Measurements from ENCODE around the gene EPX. TPM values are rescaled to one million over a fixed set of nuclear protein-coding genes. Genes with fewer than 3 reads are reported as not detected.

EPX gene
- total and polyA plus RNA-seq, 2 of the 4 experiments (the other 2 are of a cell fraction), result not detected

- H3K14ac ChIP-seq (replicated peaks; ENCODE audit: low read depth, low read length), result no peak overlapping the region
- no peaks in the 10 kb centered on the region for H3K36me3 ChIP-seq (ENCODE audit: control insufficient read depth, insufficient read depth, low read length)
- H2BK5ac ChIP-seq (ENCODE audit: low read depth, low read length, poor library complexity, severe bottlenecking), result no peak overlapping the region
- no peak overlapping the region for H2AK5ac ChIP-seq (ENCODE audit: low read depth, low read length)
- no peaks in the 10 kb centered on the region for H3K79me1 ChIP-seq (ENCODE audit: low read depth in 1 of 2, low read length in 2 of 2)
- BruUV-seq (replicated peaks), result no TSS peak
- H3K23ac ChIP-seq (ENCODE audit: low read depth, low read length), result no peak overlapping the region
- H2BK15ac ChIP-seq (ENCODE audit: low read depth, low read length), result no peak overlapping the region
- H3K4me2 ChIP-seq (ENCODE audit: low read depth, low read length), result no peak overlapping the region
- H3K18ac ChIP-seq (ENCODE audit: low read depth, low read length), result no peak overlapping the region
- H4K5ac ChIP-seq (ENCODE audit: low read depth, low read length), result no peak overlapping the region
- H3K27ac ChIP-seq (ENCODE audit: insufficient read depth, low read length), result no peak overlapping the region
- intact Hi-C loops (cut with micrococcal nuclease), result no loop called here
- no peaks in the 10 kb centered on the region for H3K9me1 ChIP-seq (ENCODE audit: insufficient read depth, low read length)
- peaks cover 75% of the 10 kb centered on the region for H3K27me3 ChIP-seq (ENCODE audit: control insufficient read depth, insufficient read depth, low read length)
- no peak overlapping the region for H3K9ac ChIP-seq (ENCODE audit: low read depth, low read length)
- no peak overlapping the region for H3K4me3 ChIP-seq (ENCODE audit: insufficient read depth, low read depth, low read length)
- no peak overlapping the region for H2AFZ ChIP-seq (replicated peaks; ENCODE audit: low read length, poor library complexity)
- WGBS, 2 experiments (ENCODE audit: extremely low coverage in 2 of 2, insufficient read length in 1 of 2), result 71% methylated on average over 10 of the region's 13 CpGs; no CpG with 5 or more reads in 1 of the 2 experiments
- H2AK9ac ChIP-seq (replicated peaks; ENCODE audit: low read depth, low read length, poor library complexity), result no peak overlapping the region
- TF ChIP-seq MAZ (IDR thresholded peaks at IDR 0.05; ENCODE audit: borderline replicate concordance, low read depth, low read length) (no peak), SMC3 (IDR thresholded peaks at IDR 0.05; ENCODE audit: low read depth, low read length) (no peak), FOS (IDR thresholded peaks at IDR 0.05; ENCODE audit: low read depth, low read length) (no peak), RCOR1 (IDR thresholded peaks at IDR 0.05; ENCODE audit: insufficient replicate concordance, low read length) (no peak), MXI1 (IDR thresholded peaks at IDR 0.05; ENCODE audit: borderline replicate concordance, low read depth, low read length) (no peak), MAFK (IDR thresholded peaks at IDR 0.05; ENCODE audit: low read depth, low read length) (no peak), NFE2L2 (IDR thresholded peaks at IDR 0.05; ENCODE audit: low read depth, low read length) (no peak), CEBPB (IDR thresholded peaks at IDR 0.05; ENCODE audit: low read depth, low read length) (no peak), RAD21 (IDR thresholded peaks at IDR 0.05; ENCODE audit: low read length) (no peak), CHD1 (IDR thresholded peaks at IDR 0.05; ENCODE audit: low read depth, low read length) (no peak), CTCF (conservative IDR thresholded peaks at IDR 0.05; ENCODE audit: low read depth, low read length) (no peak), RFX5 (IDR thresholded peaks at IDR 0.05; ENCODE audit: low read depth, low read length) (no peak), POLR2A (IDR thresholded peaks at IDR 0.05; ENCODE audit: low read depth, low read length) (no peak), BHLHE40 (IDR thresholded peaks at IDR 0.05; ENCODE audit: low read depth, low read length) (no peak)
- TF ChIP-seq, protein P1, sequence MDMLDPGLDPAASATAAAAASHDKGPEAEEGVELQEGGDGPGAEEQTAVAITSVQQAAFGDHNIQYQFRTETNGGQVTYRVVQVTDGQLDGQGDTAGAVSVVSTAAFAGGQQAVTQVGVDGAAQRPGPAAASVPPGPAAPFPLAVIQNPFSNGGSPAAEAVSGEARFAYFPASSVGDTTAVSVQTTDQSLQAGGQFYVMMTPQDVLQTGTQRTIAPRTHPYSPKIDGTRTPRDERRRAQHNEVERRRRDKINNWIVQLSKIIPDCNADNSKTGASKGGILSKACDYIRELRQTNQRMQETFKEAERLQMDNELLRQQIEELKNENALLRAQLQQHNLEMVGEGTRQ (IDR thresholded peaks at IDR 0.05; ENCODE audit: low read depth, low read length), result no peak
- H2BK120ac ChIP-seq (ENCODE audit: low read depth, low read length), result no peak overlapping the region
- no peak overlapping the region for H2BK20ac ChIP-seq (ENCODE audit: low read depth, low read length)
- no peaks in the 10 kb centered on the region for H3K9me3 ChIP-seq (ENCODE audit: control insufficient read depth, insufficient read depth, low read length)
- ATAC-seq (ENCODE audit: low read depth) (no peak), DNase-seq (no peak)
- no peaks in the 10 kb centered on the region for H4K20me1 ChIP-seq (ENCODE audit: insufficient read depth, low read length)
- ChIA-PET CTCF (no interaction called here), POLR2A (ENCODE audit: unreplicated experiment) (no interaction called here)
- H3K4ac ChIP-seq (ENCODE audit: low read depth, low read length), result no peak overlapping the region
- H3K56ac ChIP-seq (ENCODE audit: extremely low read depth, insufficient read depth, low read length), result no peak overlapping the region
- dilution Hi-C loops (cut with HindIII; ENCODE audit: low sequenced_read_pairs, unreplicated experiment), result no loop called here
- in situ Hi-C loops (cut with MboI; ENCODE audit: low sequenced_read_pairs), result no loop called here
- no peak overlapping the region for H4K8ac ChIP-seq (ENCODE audit: low read depth in 2 of 2, low read length in 2 of 2)
- H3K4me1 ChIP-seq (ENCODE audit: control insufficient read depth, insufficient read depth, low read length), result no peaks in the 10 kb centered on the region
- H4K91ac ChIP-seq (ENCODE audit: insufficient read depth, low read depth, low read length), result no peak overlapping the region
Measured at GRCh38 chr17:58246104-58246740, 53.7 kb downstream of the EPX start.
